Measurements from ENCODE around the gene KIF5A. TPM values are rescaled to one million over a fixed set of nuclear protein-coding genes. Genes with fewer than 3 reads are reported as not detected.

Gene KIF5A
- polyA plus RNA-seq, 1 of the 3 experiments (the other 2 are of a cell fraction): 6.2 TPM

Small RNA genes within 50 kb of the gene (small RNA-seq; reads per million reads assigned to genes)
- gene MIR616: 0 reads per million in 7 experiments

Other genes starting within 250 kb of the KIF5A start
- gene R3HDM2, start 119.0 kb upstream of the KIF5A start, polyA plus RNA-seq (2012; rRNA removed): 16.3 and 23.1 TPM in 2 replicates
- 0.08 and 0.10 TPM in 2 replicates for gene INHBC, start 115.3 kb upstream of the KIF5A start, polyA plus RNA-seq (2012; rRNA removed)
- 0.03 and 0.08 TPM in 2 replicates for gene INHBE, start 94.7 kb upstream of the KIF5A start, polyA plus RNA-seq (2012; rRNA removed)
- gene GLI1, start 90.3 kb upstream of the KIF5A start, polyA plus RNA-seq (2012; rRNA removed): 0.67 and 0.90 TPM in 2 replicates
- 0.66 and 1.0 TPM in 2 replicates for gene ARHGAP9, start 70.2 kb upstream of the KIF5A start, polyA plus RNA-seq (2012; rRNA removed)
- 158 and 193 TPM in 2 replicates for gene MARS1, start 62.0 kb upstream of the KIF5A start, polyA plus RNA-seq (2012; rRNA removed)
- 26.3 and 36.5 TPM in 2 replicates for gene DDIT3, start 29.5 kb upstream of the KIF5A start, polyA plus RNA-seq (2012; rRNA removed)
- gene MBD6, start 27.2 kb upstream of the KIF5A start, polyA plus RNA-seq (2012; rRNA removed): 3.6 and 8.6 TPM in 2 replicates
- 122 and 139 TPM in 2 replicates for gene DCTN2, start 2.9 kb upstream of the KIF5A start, polyA plus RNA-seq (2012; rRNA removed)
- gene PIP4K2C, start 41.1 kb downstream of the KIF5A start, polyA plus RNA-seq (2012; rRNA removed): 34.2 and 40.1 TPM in 2 replicates
- gene DTX3, start 54.8 kb downstream of the KIF5A start, polyA plus RNA-seq (2012; rRNA removed): 61.2 and 62.6 TPM in 2 replicates
- 48.1 and 51.6 TPM in 2 replicates for gene ARHGEF25, start 61.4 kb downstream of the KIF5A start, polyA plus RNA-seq (2012; rRNA removed)
- 5.2 and 5.3 TPM in 2 replicates for gene B4GALNT1, start 83.2 kb downstream of the KIF5A start, polyA plus RNA-seq (2012; rRNA removed)
- gene OS9, start 144.1 kb downstream of the KIF5A start, polyA plus RNA-seq (2012; rRNA removed): 280 and 362 TPM in 2 replicates
- gene AGAP2, start 188.7 kb downstream of the KIF5A start, polyA plus RNA-seq (2012; rRNA removed): 3.9 and 5.2 TPM in 2 replicates
- 36.8 and 42.8 TPM in 2 replicates for gene TSPAN31, start 195.0 kb downstream of the KIF5A start, polyA plus RNA-seq (2012; rRNA removed)
- gene CDK4, start 202.3 kb downstream of the KIF5A start, polyA plus RNA-seq (2012; rRNA removed): 324 and 395 TPM in 2 replicates
- 21.2 and 24.2 TPM in 2 replicates for gene MARCHF9, start 205.1 kb downstream of the KIF5A start, polyA plus RNA-seq (2012; rRNA removed)
- 1.7 and 2.3 TPM in 2 replicates for gene CYP27B1, start 217.0 kb downstream of the KIF5A start, polyA plus RNA-seq (2012; rRNA removed)
- gene METTL1, start 222.1 kb downstream of the KIF5A start, polyA plus RNA-seq (2012; rRNA removed): 28.0 and 33.2 TPM in 2 replicates
- 10.3 and 10.8 TPM in 2 replicates for gene EEF1AKMT3, start 222.6 kb downstream of the KIF5A start, polyA plus RNA-seq (2012; rRNA removed)
- gene TSFM, start 232.7 kb downstream of the KIF5A start, polyA plus RNA-seq (2012; rRNA removed): 23.0 and 28.7 TPM in 2 replicates